ENCODE measurements around the gene TANC2. TPM values are rescaled to one million over a fixed set of nuclear protein-coding genes. Genes with fewer than 3 reads are reported as not detected.

Gene TANC2
- total and polyA plus RNA-seq, 2 of the 8 experiments (the other 6 are each of a cell fraction or from before 2014, with no cell fraction given) = 5.7 to 21.9 TPM

GRCh38 chr17:62996221-62996620 is 30.2 kb downstream of the TANC2 start:
- Histone ChIP-seq H3K14ac (ENCODE audit: insufficient read length) (no peak overlapping the region), H4K20me1 (replicated peaks in 1 of 2; ENCODE audit: control insufficient read depth in 1 of 2, insufficient read depth in 2 of 2, low read length in 2 of 2) (no peaks in the 10 kb centered on the region), H2BK20ac (ENCODE audit: low read length) (no peak overlapping the region), H3K79me2 (ENCODE audit: control insufficient read depth in 1 of 2, insufficient read depth in 2 of 2, low read length in 2 of 2) (peaks cover 0 to 9% of the 10 kb centered on the region in 2 experiments; a peak in 1 of 4 replicates), H3K36me3 (ENCODE audit: control insufficient read depth in 2 of 4, insufficient read depth in 4 of 4, low read length in 3 of 4) (no peaks in the 10 kb centered on the region), H3K4me1 (replicated peaks in 1 of 4; ENCODE audit: control insufficient read depth in 3 of 4, insufficient read depth in 4 of 4, low read length in 3 of 4) (no peaks in the 10 kb centered on the region), H3K18ac (ENCODE audit: extremely low read depth, low read length) (no peak overlapping the region), H2BK120ac (replicated peaks; ENCODE audit: low read depth, low read length) (no peak overlapping the region), H2BK12ac (ENCODE audit: low read depth, low read length) (no peak overlapping the region), H3K4me2 (ENCODE audit: insufficient read depth in 1 of 2, low read depth in 2 of 2, low read length in 2 of 2) (no peak overlapping the region), H4K5ac (ENCODE audit: insufficient read length, low read depth, low read length) (no peak overlapping the region), H2AFZ (ENCODE audit: low read length) (no peak overlapping the region), H2BK15ac (ENCODE audit: low read length) (no peak overlapping the region), H3K23me2 (ENCODE audit: low read depth, low read length) (no peaks in the 10 kb centered on the region), H3K9me3 (ENCODE audit: insufficient read depth in 2 of 2, low read depth in 1 of 2, low read length in 1 of 2) (no peaks in the 10 kb centered on the region), H3K9ac (replicated peaks in 1 of 4; ENCODE audit: extremely low read depth in 1 of 4, low read depth in 3 of 4, low read length in 3 of 4) (no peak overlapping the region), H3K4ac (replicated peaks; ENCODE audit: insufficient read length, low read depth, low read length) (no peak overlapping the region), H3K27me3 (replicated peaks in 1 of 4; ENCODE audit: control insufficient read depth in 3 of 4, extremely low read depth in 1 of 4, insufficient read depth in 3 of 4, low read length in 3 of 4) (no peaks in the 10 kb centered on the region), H2BK5ac (ENCODE audit: low read depth, low read length) (no peak overlapping the region), H3K79me1 (ENCODE audit: low read depth, low read length) (no peaks in the 10 kb centered on the region; the same call in 1 of the 2 replicates), H3K4me3 (ENCODE audit: extremely low read depth in 1 of 4, insufficient read depth in 2 of 4, low read depth in 3 of 4, low read length in 4 of 4) (no peak overlapping the region), H3K23ac (ENCODE audit: insufficient read length) (no peak overlapping the region), H3K27ac (ENCODE audit: low read depth, low read length) (no peak overlapping the region), H2AK5ac (ENCODE audit: low read depth, low read length) (no peak overlapping the region), H4K8ac (ENCODE audit: extremely low read depth, insufficient read depth, low read length) (no peak overlapping the region), H3K56ac (replicated peaks; ENCODE audit: insufficient read length, low read depth, low read length) (no peak overlapping the region), H4K91ac (replicated peaks; ENCODE audit: insufficient read length, low read length) (no peak overlapping the region)
- ChIA-PET POLR2A (ENCODE audit: partially characterized antibody) (interaction anchor here (0.5 kb wide), 1 partner anchor 11 kb away, joined by 3 read pairs; no protein-coding TSS in a partner anchor), CTCF (ENCODE audit: partially characterized antibody) (interaction anchor here (0.6 to 7.6 kb wide), 18 partner anchors 8 to 409 kb away, joined by 3 to 59 read pairs (median 4); no protein-coding TSS in a partner anchor)
- DNase-seq (ENCODE audit: low read depth in 1 of 2, low spot score in 2 of 2) = no peak
- no peak for TF ChIP-seq EP300 (IDR thresholded peaks at IDR 0.05; ENCODE audit: borderline replicate concordance in 1 of 2, low read depth in 2 of 2, low read length in 2 of 2)
- no peak for TF ChIP-seq EGR1 (IDR thresholded peaks at IDR 0.05; ENCODE audit: borderline replicate concordance, low read depth, low read length)
- no peak for TF ChIP-seq JUND (IDR thresholded peaks at IDR 0.05; ENCODE audit: low read length)
- no peak for TF ChIP-seq TAF1 (IDR thresholded peaks at IDR 0.05; ENCODE audit: low read depth, low read length)
- TF ChIP-seq MAFK (IDR thresholded peaks at IDR 0.05; ENCODE audit: low read depth, low read length) = no peak
- no peak for TF ChIP-seq KDM4A (IDR thresholded peaks at IDR 0.05; ENCODE audit: low read depth, low read length, severe bottlenecking)
- no peak for TF ChIP-seq ATF3 (IDR thresholded peaks at IDR 0.05; ENCODE audit: insufficient read depth, low read depth, low read length)
- no peak for TF ChIP-seq POLR2A (IDR thresholded peaks at IDR 0.05; ENCODE audit: control extremely low read depth in 1 of 2, low read depth in 2 of 2, low read length in 2 of 2)
- no peak for TF ChIP-seq SP2 (IDR thresholded peaks at IDR 0.05; ENCODE audit: low read length)
- TF ChIP-seq BCL11A (IDR thresholded peaks at IDR 0.05; ENCODE audit: low read depth in 2 of 2, low read length in 2 of 2) = no peak
- no peak for TF ChIP-seq GABPA (IDR thresholded peaks at IDR 0.05; ENCODE audit: borderline replicate concordance, insufficient read depth, low read length)
- no peak for TF ChIP-seq BRCA1 (IDR thresholded peaks at IDR 0.05; ENCODE audit: low read depth, low read length)
- no peak for TF ChIP-seq RXRA (IDR thresholded peaks at IDR 0.05; ENCODE audit: insufficient read depth, low read depth, low read length)
- TF ChIP-seq TBP (IDR thresholded peaks at IDR 0.05; ENCODE audit: low read depth, low read length) = no peak
- FAIRE-seq = no peak
- WGBS, 2 experiments (ENCODE audit: extremely low coverage in 1 of 2, insufficient coverage in 1 of 2, insufficient read length in 1 of 2, insufficient replicate concordance in 2 of 2, low coverage in 1 of 2, low lambda C conversion rate in 2 of 2, missing lambda C conversion rate in 1 of 2) = 81% methylated on average over 8 of the region's 8 CpGs; no CpG with 5 or more reads in 1 of the 2 experiments

Measured in H1 (cell line).